K562 (cell line): ENCODE measurements around the gene PDE9A. TPM values are rescaled to one million over a fixed set of nuclear protein-coding genes. Genes with fewer than 3 reads are reported as not detected.

Source experiments
- ATAC-seq: fragments of 200-7000 bp; cut with Tn5 transposase; 3 replicates; pipeline ENCODE4 v1.9.1; 2020; ENCODE audit warnings: moderate library complexity
- BruUV-seq: library from RNA; stranded (reverse); fragments of 400-500 nt; replicated peaks from 2 replicates; lab custom pipeline; 2021; lab: Mats Ljungman, UMichigan
- CTCF ChIA-PET: fragments of 300-600 bp; formaldehyde crosslinking; extraction: SDS; loops from one replicate; lab custom pipeline; 2021; ENCODE audit warnings: low intra/inter-chr PET ratio; lab: Yijun Ruan, JAX
- POLR2A ChIA-PET: fragments of 300-600, 350-650 bp; sonication (Branson Sonifier 250); formaldehyde crosslinking; extraction: SDS; loops from one replicate; lab custom pipeline; 2021; ENCODE audit warnings: antibody characterized with exemption, inconsistent platforms; lab: Yijun Ruan, JAX
- DNase-seq, 4 experiments: peaks; one replicate each; pipeline versions ENCODE4 v3.0.0 to v3.0.0-alpha.2; 2011 to 2018; ENCODE audit warnings: low spot score in 3 of 4, mixed read lengths in 3 of 4; ENCODE audit errors: extremely low read depth in 1 of 4
- FAIRE-seq: peaks from 2 replicates; lab custom pipeline; 2011; peaks lifted over from hg19 to GRCh38; lab: Jason Lieb, UNC
- H2AFZ ChIP-seq: 2 replicates; pipeline ENCODE4 v1.6.0; 2011; ENCODE audit warnings: low read depth, low read length, control low read depth, inconsistent platforms
- H3K27ac ChIP-seq: fragments of 200-600 bp; 3 replicates; pipeline ENCODE4 v1.8.0; 2011; ENCODE audit warnings: low read depth, mild to moderate bottlenecking, control low read depth, inconsistent platforms, low read length, moderate library complexity, mixed read lengths; ENCODE audit errors: extremely low read depth
- H3K27me3 ChIP-seq, 2 experiments: fragments of 300-600 bp in 1 of 2; 2 replicates in 1 of 2; 3 replicates in 1 of 2; pipeline versions ENCODE4 v1.6.0 to v1.8.0; 2011; ENCODE audit warnings: inconsistent platforms in 2 of 2, low read length in 2 of 2, mild to moderate bottlenecking in 1 of 2, mixed read lengths in 1 of 2, moderate library complexity in 1 of 2; ENCODE audit not compliant: control insufficient read depth in 2 of 2, insufficient read depth in 2 of 2
- H3K36me3 ChIP-seq: fragments of 300-600 bp; 3 replicates; pipeline ENCODE4 v1.8.0; 2011; ENCODE audit warnings: mild to moderate bottlenecking, low read length, inconsistent platforms; ENCODE audit not compliant: control insufficient read depth, insufficient read depth
- H3K4me1 ChIP-seq, 2 experiments: fragments of 200-600 bp in 1 of 2; replicated peaks in 1 of 2; 2 replicates in 1 of 2; 3 replicates in 1 of 2; pipeline versions ENCODE4 v1.5.1 to v1.8.0; 2011; ENCODE audit warnings: inconsistent platforms in 2 of 2, low read length in 2 of 2, mild to moderate bottlenecking in 1 of 2, mixed read lengths in 1 of 2, moderate library complexity in 1 of 2; ENCODE audit not compliant: control insufficient read depth in 2 of 2, insufficient read depth in 2 of 2
- H3K4me2 ChIP-seq: 2 replicates; pipeline ENCODE4 v1.6.1; 2011; ENCODE audit warnings: low read length, control low read depth, inconsistent platforms, mixed read lengths; ENCODE audit not compliant: insufficient read depth
- H3K4me3 ChIP-seq: fragments of 200-600 bp; sonication (generic), shearing (Covaris generic); 2 replicates; pipeline ENCODE4 v1.5.1; 2016; ENCODE audit warnings: control low read depth, inconsistent platforms
- H3K79me2 ChIP-seq: fragments of 200-600 bp; 3 replicates; pipeline ENCODE4 v1.8.0; 2011; ENCODE audit warnings: low read length, inconsistent platforms; ENCODE audit not compliant: control insufficient read depth, insufficient read depth
- H3K9ac ChIP-seq, 2 experiments: 2 replicates each; pipeline versions ENCODE4 v1.6.0 to v1.6.1; 2011; ENCODE audit warnings: low read depth in 2 of 2, low read length in 2 of 2, control low read depth in 1 of 2, inconsistent platforms in 1 of 2, mild to moderate bottlenecking in 1 of 2, mixed read lengths in 1 of 2; ENCODE audit not compliant: insufficient read depth in 1 of 2
- H3K9me1 ChIP-seq: one replicate; pipeline ENCODE4 v1.6.0; 2011; ENCODE audit warnings: inconsistent platforms, mild to moderate bottlenecking, low read length, moderate library complexity; ENCODE audit not compliant: control insufficient read depth, insufficient read depth
- H3K9me3 ChIP-seq: replicated peaks from 2 replicates; pipeline ENCODE4 v1.5.1; 2011; ENCODE audit warnings: low read depth, low read length, inconsistent platforms; ENCODE audit not compliant: control insufficient read depth, insufficient read depth
- H4K20me1 ChIP-seq: replicated peaks from 2 replicates; pipeline ENCODE4 v1.6.1; 2011; ENCODE audit warnings: low read length, inconsistent platforms, mixed read lengths; ENCODE audit not compliant: control insufficient read depth, insufficient read depth
- ARID3A ChIP-seq: IDR thresholded peaks from 2 replicates; pipeline ENCODE4 v1.6.1; 2012; ENCODE audit warnings: low read depth, low read length, improper control_type of control experiment, borderline replicate concordance
- CBFA2T2 ChIP-seq: fragments of 450-650 bp; conservative IDR thresholded peaks from 2 replicates; pipeline ENCODE4 v1.6.1; 2017; ENCODE audit warnings: mild to moderate bottlenecking
- E2F3 ChIP-seq: fragments of 250-450 bp; sonication (Bioruptor Pico); IDR thresholded peaks from 2 replicates; pipeline ENCODE4 v1.4.0; 2020; ENCODE audit warnings: mild to moderate bottlenecking
- EHMT2 ChIP-seq: fragments of 450-650 bp; IDR thresholded peaks from 2 replicates; pipeline ENCODE4 v1.6.1; 2018; ENCODE audit warnings: antibody characterized with exemption
- FOXK1 ChIP-seq: sonication (generic); formaldehyde crosslinking; IDR thresholded peaks from 2 replicates; pipeline ENCODE4 v1.8.0; 2022; ENCODE audit warnings: missing genetic modification reagents, mild to moderate bottlenecking, borderline replicate concordance
- GMEB1 ChIP-seq: fragments of 250-450 bp; sonication (Bioruptor Pico); IDR thresholded peaks from 2 replicates; pipeline ENCODE4 v1.4.0; 2020; ENCODE audit warnings: mild to moderate bottlenecking
- IRF1 ChIP-seq: sonication (generic); formaldehyde crosslinking; IDR thresholded peaks from 2 replicates; pipeline ENCODE4 v1.8.0; 2022; ENCODE audit warnings: missing genetic modification reagents, mild to moderate bottlenecking, borderline replicate concordance
- KHSRP ChIP-seq: fragments of 450-650 bp; IDR thresholded peaks from 2 replicates; pipeline ENCODE4 v1.6.1; 2017
- ZFPM2 ChIP-seq: fragments of 250-450 bp; sonication (Bioruptor Pico); IDR thresholded peaks from 2 replicates; pipeline ENCODE4 v1.5.1; 2022; ENCODE audit warnings: mild to moderate bottlenecking
- ZFX ChIP-seq: sonication (generic); formaldehyde crosslinking; IDR thresholded peaks from 2 replicates; pipeline ENCODE4 v1.8.0; 2022; ENCODE audit warnings: mild to moderate bottlenecking, missing genetic modification reagents, moderate library complexity
- WGBS: fragments of 100-300 bp; shearing (Covaris generic); methylation state at CpG from one replicate; pipeline ENCODE4 v1.1.6; 2016; ENCODE audit warnings: low coverage, mixed read lengths; ENCODE audit not compliant: insufficient coverage; ENCODE audit errors: missing lambda C conversion rate; 5-methylcytosine and 5-hydroxymethylcytosine counted together
- in situ Hi-C: fragments of 300-500 bp; cut with MboI; formaldehyde crosslinking; loops from 4 replicates; pipeline ENCODE4 v1.15.0; 2018; ENCODE audit warnings: inconsistent platforms, mixed read lengths
- intact Hi-C: fragments of 100-400 bp; cut with micrococcal nuclease; formaldehyde crosslinking; loops from 2 replicates; pipeline ENCODE4 v1.14.2; 2022
- polyA plus RNA-seq, 8 experiments: library from polyadenylated mRNA; depleted of rRNA in 4 of 8; stranded (reverse) in 5 of 8; unstranded in 3 of 8; fragments of >200 nt; fragmentation: Nextera tagmentation in 2 of 8; fragmentation: Illumina TruSeq in 1 of 8; extraction: Ambion mirVana in 2 of 8; extraction: Trizol in 1 of 8; gene quantifications; 2 replicates each; pipeline versions ENCODE4 v1.2.1 to v1.2.3, GENCODE V29; 2011 to 2014; ENCODE audit warnings: inconsistent platforms in 1 of 8, missing spikeins in 1 of 8
- total RNA-seq, 7 experiments: library from RNA; depleted of rRNA in 6 of 7; stranded (reverse); fragments of >200 nt in 6 of 7; fragmentation: Illumina TruSeq in 2 of 7; extraction: Trizol in 2 of 7; gene quantifications; 2 replicates each; pipeline versions ENCODE4 v1.2.1 to v1.2.3, GENCODE V29; 2011 to 2021; ENCODE audit warnings: low replicate concordance in 1 of 7

Gene PDE9A
- total and polyA plus RNA-seq, 9 of the 15 experiments (the other 6 are each of a cell fraction or from before 2014, with no cell fraction given): 0.07 to 0.27 TPM; not detected in 7

- Histone ChIP-seq H3K27me3 (peaks cover 37 to 72% of the 10 kb centered on the region in 2 experiments), H3K79me2 (no peaks in the 10 kb centered on the region), H2AFZ (no peak overlapping the region), H3K9ac (no peak overlapping the region), H3K4me1 (peaks cover 2 to 10% of the 10 kb centered on the region in 2 experiments; a peak in 4 of 5 replicates), H3K4me2 (no peak overlapping the region), H3K27ac (no peak overlapping the region), H4K20me1 (no peaks in the 10 kb centered on the region), H3K4me3 (no peak overlapping the region), H3K9me1 (no peaks in the 10 kb centered on the region), H3K9me3 (peaks cover 6% of the 10 kb centered on the region; the same call in 1 of the 2 replicates), H3K36me3 (no peaks in the 10 kb centered on the region)
- intact Hi-C loops (no loop called here), in situ Hi-C loops (no loop called here)
- TF ChIP-seq ZFX (CRISPR knock-in tag): no peak
- no peak for TF ChIP-seq KHSRP
- TF ChIP-seq CBFA2T2: 0 out of 2 replicates have a peak, but pooled peaks have one; percentile 16
- POLR2A ChIA-PET: interaction anchor here (1.0 kb wide), 1 partner anchor 77 kb away, joined by 4 read pairs; no protein-coding TSS in a partner anchor
- no TSS peak for BruUV-seq
- DNase-seq (no peak), FAIRE-seq (no peak), ATAC-seq (no peak)
- WGBS: 0% methylated on average over 9 of the region's 9 CpGs
- CTCF ChIA-PET: no interaction called here
Observed at GRCh38 chr21:42670884-42671283, 17.5 kb downstream of the PDE9A start.

- no peaks in the 10 kb centered on the region for H3K36me3 ChIP-seq
- peaks cover 0 to 3% of the 10 kb centered on the region in 2 experiments; a peak in 1 of 5 replicates for H3K4me1 ChIP-seq
- no peaks in the 10 kb centered on the region for H4K20me1 ChIP-seq
- peaks cover 6% of the 10 kb centered on the region; the same call in 1 of the 2 replicates for H3K9me3 ChIP-seq
- no peak overlapping the region for H2AFZ ChIP-seq
- H3K27me3 ChIP-seq: peaks cover 45 to 83% of the 10 kb centered on the region in 2 experiments
- FAIRE-seq: no peak
- H3K4me3 ChIP-seq: no peak overlapping the region
- CTCF ChIA-PET: no interaction called here
- H3K79me2 ChIP-seq: no peaks in the 10 kb centered on the region
- intact Hi-C loops (no loop called here), in situ Hi-C loops (no loop called here)
- no peak for ATAC-seq
- H3K9ac ChIP-seq: no peak overlapping the region
- H3K4me2 ChIP-seq: no peak overlapping the region
- no TSS peak for BruUV-seq
- no peaks in the 10 kb centered on the region for H3K9me1 ChIP-seq
- no peak for DNase-seq
- 1% methylated on average over 15 of the region's 15 CpGs for WGBS
- POLR2A ChIA-PET: interaction anchor here (1.0 kb wide), 1 partner anchor 75 kb away, joined by 4 read pairs; no protein-coding TSS in a partner anchor
- no peak overlapping the region for H3K27ac ChIP-seq
- TF ChIP-seq GMEB1 (no peak), ARID3A (no peak), EHMT2 (no peak), E2F3 (no peak), IRF1 (CRISPR knock-in tag) (no peak), FOXK1 (CRISPR knock-in tag) (no peak), ZFPM2 (CRISPR knock-in tag) (no peak)
Observed at GRCh38 chr21:42671778-42672593, 18.6 kb downstream of the PDE9A start.
